Esophagus squamous epithelium (tissue), 5 donors: ENCODE data around the gene CORIN. TPM values are rescaled to one million over a fixed set of nuclear protein-coding genes. Genes with fewer than 3 reads are reported as not detected.

Source experiments
- DNase-seq: peaks from one replicate; lab custom pipeline; 2025; lab: John Stamatoyannopoulos, UW
- H3K27ac ChIP-seq, 4 donors: fragments of 200-600 bp; sonication (generic); one replicate each; pipeline ENCODE4 v1.5.1; 2016 to 2019; ENCODE audit warnings: mild to moderate bottlenecking in 1 of 4
- H3K27me3 ChIP-seq, 4 donors: fragments of 200-600 bp; sonication (generic); 1 replicate in 3 of 4; 2 replicates in 1 of 4; pipeline versions ENCODE4 v1.5.1 to v1.6.0; 2017 to 2021; ENCODE audit warnings: antibody characterized with exemption in 1 of 4
- H3K36me3 ChIP-seq, 3 donors: fragments of 200-600 bp; sonication (generic); one replicate each; pipeline ENCODE4 v1.5.1; 2016 to 2019
- H3K4me1 ChIP-seq, 3 donors: fragments of 200-600 bp; sonication (generic); one replicate each; pipeline ENCODE4 v1.5.1; 2017 to 2019
- H3K4me3 ChIP-seq, 4 donors: fragments of 200-600 bp; sonication (generic); 1 replicate in 3 of 4; 2 replicates in 1 of 4; pipeline ENCODE4 v1.5.1; 2016 to 2019; ENCODE audit warnings: mild to moderate bottlenecking in 2 of 4, moderate library complexity in 1 of 4
- H3K9me3 ChIP-seq, 3 donors: fragments of 200-600 bp; sonication (generic); one replicate each; pipeline ENCODE4 v1.5.1; 2016 to 2019
- CTCF ChIP-seq, 6 experiments: fragments of 450-650 bp in 4 of 6; fragments of 200-600 bp in 2 of 6; sonication (generic) in 2 of 6; IDR thresholded peaks; one replicate each; pipeline ENCODE4 v1.5.1; 2016 to 2019; ENCODE audit warnings: antibody characterized with exemption in 6 of 6, mild to moderate bottlenecking in 4 of 6, moderate library complexity in 4 of 6
- POLR2A ChIP-seq, 4 donors: fragments of 450-650 bp; IDR thresholded peaks; one replicate each; pipeline ENCODE4 v1.6.1; 2017; ENCODE audit warnings: antibody characterized with exemption in 4 of 4, mild to moderate bottlenecking in 4 of 4, moderate library complexity in 3 of 4
- WGBS, 2 donors: methylation state at CpG; one replicate each; pipeline ENCODE4 v1.1.5; 2018; 5-methylcytosine and 5-hydroxymethylcytosine counted together
- intact Hi-C: fragments of 100-400 bp; cut with DNase I; formaldehyde crosslinking; loops from one replicate; pipeline ENCODE4 v1.15.0; 2022
- total RNA-seq, 4 donors: library from RNA; depleted of rRNA; stranded (reverse); fragments of >200 nt; gene quantifications; one replicate each; pipeline ENCODE4 v1.1.0, GENCODE V29; 2016
- donor health status: DM: yes; HTN: yes; CAD: no.

The CORIN gene
- total RNA-seq, 4 donors from 2014 or later: 0.08 to 4.8 (median 0.41) TPM

- Histone ChIP-seq H3K27ac (peak overlapping the region in 2 of 4 donors; percentile 38 to 39), H3K27me3 (no peaks in the 10 kb centered on the region), H3K9me3 (no peaks in the 10 kb centered on the region), H3K36me3 (no peaks in the 10 kb centered on the region), H3K4me3 (no peak overlapping the region), H3K4me1 (no peaks in the 10 kb centered on the region)
- DNase-seq: no peak
- TF ChIP-seq POLR2A (IDR thresholded peaks at IDR 0.05) (no peak), CTCF (IDR thresholded peaks at IDR 0.05) (no peak)
- 54 to 73% methylated on average over 7 of the region's 7 CpGs for WGBS, 2 donors
- intact Hi-C loops: no loop called here
Measured at GRCh38 chr4:47642985-47643760, 194.7 kb downstream of the CORIN start.

GRCh38 chr4:47642191-47642830, 195.6 kb downstream of the CORIN start:
- DNase-seq: no peak
- TF ChIP-seq CTCF (IDR thresholded peaks at IDR 0.05) (no peak), POLR2A (IDR thresholded peaks at IDR 0.05) (no peak)
- WGBS, 2 donors: 80 to 90% methylated on average over 6 of the region's 6 CpGs
- no peaks in the 10 kb centered on the region for H3K27me3 ChIP-seq
- H3K4me1 ChIP-seq: no peaks in the 10 kb centered on the region
- intact Hi-C loops: no loop called here
- no peaks in the 10 kb centered on the region for H3K9me3 ChIP-seq
- no peak overlapping the region for H3K4me3 ChIP-seq
- H3K27ac ChIP-seq: peak overlapping the region in 2 of 4 donors; percentile 20 to 39
- H3K36me3 ChIP-seq: no peaks in the 10 kb centered on the region

- Histone ChIP-seq H3K36me3 (no peaks in the 10 kb centered on the region), H3K27ac (no peak overlapping the region), H3K9me3 (no peaks in the 10 kb centered on the region), H3K27me3 (no peaks in the 10 kb centered on the region), H3K4me1 (no peaks in the 10 kb centered on the region), H3K4me3 (no peak overlapping the region)
- no peak for DNase-seq
- TF ChIP-seq POLR2A (IDR thresholded peaks at IDR 0.05): no peak
- no peak for TF ChIP-seq CTCF (IDR thresholded peaks at IDR 0.05)
- intact Hi-C loops: no loop called here
- WGBS, 2 donors: 68 to 74% methylated on average over 1 of the region's 1 CpG
Measured at GRCh38 chr4:47641755-47642154, 196.1 kb downstream of the CORIN start.

GRCh38 chr4:47640911-47641310, 197.0 kb downstream of the CORIN start:
- Histone ChIP-seq H3K4me1 (no peaks in the 10 kb centered on the region), H3K4me3 (no peak overlapping the region), H3K36me3 (no peaks in the 10 kb centered on the region), H3K9me3 (no peaks in the 10 kb centered on the region), H3K27ac (no peak overlapping the region), H3K27me3 (no peaks in the 10 kb centered on the region)
- intact Hi-C loops: no loop called here
- DNase-seq: no peak
- no peak for TF ChIP-seq CTCF (IDR thresholded peaks at IDR 0.05)

GRCh38 chr4:47639531-47639930, 198.3 kb downstream of the CORIN start:
- intact Hi-C loops: no loop called here
- TF ChIP-seq POLR2A (IDR thresholded peaks at IDR 0.05) (no peak), CTCF (IDR thresholded peaks at IDR 0.05) (no peak)
- 57 to 58% methylated on average over 3 of the region's 3 CpGs for WGBS, 2 donors
- no peaks in the 10 kb centered on the region for H3K9me3 ChIP-seq
- no peaks in the 10 kb centered on the region for H3K27me3 ChIP-seq
- no peaks in the 10 kb centered on the region for H3K4me1 ChIP-seq
- no peak overlapping the region for H3K4me3 ChIP-seq
- DNase-seq: no peak
- no peaks in the 10 kb centered on the region for H3K36me3 ChIP-seq
- H3K27ac ChIP-seq: no peak overlapping the region
